KMS-11 (cell line): ENCODE results near the gene UHRF2.

Experiments used
- H2AFZ ChIP-seq: fragments of 200-600 bp; sonication (generic); 2 replicates; pipeline ENCODE4 v1.6.1; 2016; ENCODE audit warnings: antibody characterized with exemption, mixed run types, low read depth
- H3K27ac ChIP-seq: fragments of 200-600 bp; sonication (generic); 2 replicates; pipeline ENCODE4 v1.6.1; 2016; ENCODE audit warnings: mild to moderate bottlenecking, mixed run types
- H3K27me3 ChIP-seq: fragments of 200-600 bp; sonication (generic); 2 replicates; pipeline ENCODE4 v1.6.1; 2017; ENCODE audit warnings: mild to moderate bottlenecking, low read depth, mixed run types, moderate library complexity; ENCODE audit not compliant: insufficient read depth
- H3K36me3 ChIP-seq: fragments of 200-600 bp; sonication (generic); 2 replicates; pipeline ENCODE4 v1.6.1; 2017; ENCODE audit warnings: mild to moderate bottlenecking, mixed run types; ENCODE audit not compliant: insufficient read depth
- H3K4me1 ChIP-seq: fragments of 200-600 bp; sonication (generic); 2 replicates; pipeline ENCODE4 v1.6.1; 2016; ENCODE audit warnings: mild to moderate bottlenecking, low read depth, mixed run types; ENCODE audit not compliant: poor library complexity, severe bottlenecking
- H3K4me2 ChIP-seq: fragments of 200-600 bp; sonication (generic); 2 replicates; pipeline ENCODE4 v1.7.0; 2016; ENCODE audit warnings: mild to moderate bottlenecking, mixed run types
- H3K4me3 ChIP-seq: fragments of 200-600 bp; sonication (generic); IDR thresholded peaks from 2 replicates; pipeline ENCODE4 v1.6.1; 2017; ENCODE audit warnings: low read depth, low read length, mixed read lengths; ENCODE audit not compliant: insufficient read depth
- H3K79me2 ChIP-seq: fragments of 200-600 bp; sonication (generic); 2 replicates; pipeline ENCODE4 v1.6.1; 2016; ENCODE audit warnings: low read depth, mixed run types; ENCODE audit not compliant: insufficient read depth
- H3K9ac ChIP-seq: fragments of 200-600 bp; sonication (generic); 2 replicates; pipeline ENCODE4 v1.6.1; 2016; ENCODE audit warnings: mild to moderate bottlenecking, mixed run types
- H4K20me1 ChIP-seq: fragments of 200-600 bp; sonication (generic); 2 replicates; pipeline ENCODE4 v1.6.1; 2016; ENCODE audit warnings: mild to moderate bottlenecking, mixed run types; ENCODE audit not compliant: insufficient read depth
- CTCF ChIP-seq: fragments of 200-600 bp; sonication (generic); conservative IDR thresholded peaks from 2 replicates; pipeline ENCODE4 v1.6.1; 2017; ENCODE audit warnings: low read depth, mild to moderate bottlenecking, antibody characterized with exemption, low read length, moderate library complexity, mixed read lengths

UHRF2 gene

GRCh38 chr9:6553866-6554265 is 140.9 kb downstream of the UHRF2 start:
- no peak overlapping the region for H3K4me3 ChIP-seq
- H3K79me2 ChIP-seq = no peaks in the 10 kb centered on the region
- H2AFZ ChIP-seq = no peak overlapping the region
- no peak overlapping the region for H3K27ac ChIP-seq
- no peaks in the 10 kb centered on the region for H3K27me3 ChIP-seq
- TF ChIP-seq CTCF = no peak
- H3K36me3 ChIP-seq = no peaks in the 10 kb centered on the region
- H4K20me1 ChIP-seq = no peaks in the 10 kb centered on the region
- no peak overlapping the region for H3K9ac ChIP-seq
- H3K4me2 ChIP-seq = no peak overlapping the region
- H3K4me1 ChIP-seq = no peaks in the 10 kb centered on the region
